Measurements from ENCODE around the gene ADAMTSL1. TPM values are rescaled to one million over a fixed set of nuclear protein-coding genes. Genes with fewer than 3 reads are reported as not detected.

The ADAMTSL1 gene
- total and polyA plus RNA-seq, 2 donors from 2014 or later, result 3.0 to 27.3 TPM

GRCh38 chr9:18480662-18481093 is 6.7 kb downstream of the ADAMTSL1 start:
- intact Hi-C loops (cut with DNase I), result no loop called here

GRCh38 chr9:18482371-18482770 is 8.4 kb downstream of the ADAMTSL1 start:
- no peak for TF ChIP-seq CTCF (IDR thresholded peaks at IDR 0.05; ENCODE audit: borderline replicate concordance, extremely low read depth, insufficient read depth)
- Histone ChIP-seq H3K4me1 (ENCODE audit: control insufficient read depth in 2 of 3, insufficient read depth in 2 of 3, low read depth in 1 of 3, low read length in 3 of 3) (no peaks in the 10 kb centered on the region), H3K36me3 (ENCODE audit: control insufficient read depth in 2 of 3, insufficient read depth in 3 of 3, low read length in 3 of 3) (no peaks in the 10 kb centered on the region), H3K4me3 (ENCODE audit: low read length in 3 of 3) (no peak overlapping the region), H3K27me3 (ENCODE audit: control insufficient read depth, insufficient read depth, low read length) (no peaks in the 10 kb centered on the region), H3K9me3 (ENCODE audit: control insufficient read depth in 2 of 3, insufficient read depth in 1 of 3, low read length in 3 of 3) (no peaks in the 10 kb centered on the region), H3K27ac (ENCODE audit: low read depth in 2 of 2, low read length in 2 of 2) (no peak overlapping the region), H3K9ac (ENCODE audit: low read length in 3 of 3) (no peak overlapping the region)
- FAIRE-seq, result no peak
- no peak for DNase-seq
- intact Hi-C loops (cut with DNase I), result no loop called here

More at GRCh38 chr9:18480662-18481093, 6.7 kb downstream of the ADAMTSL1 start:
- DNase-seq, result no peak
- Histone ChIP-seq H3K36me3 (ENCODE audit: control insufficient read depth in 2 of 3, insufficient read depth in 3 of 3, low read length in 3 of 3) (no peaks in the 10 kb centered on the region), H3K4me3 (ENCODE audit: low read length in 3 of 3) (no peak overlapping the region), H3K27ac (ENCODE audit: low read depth in 2 of 2, low read length in 2 of 2) (no peak overlapping the region), H3K9ac (ENCODE audit: low read length in 3 of 3) (no peak overlapping the region), H3K9me3 (ENCODE audit: control insufficient read depth in 2 of 3, insufficient read depth in 1 of 3, low read length in 3 of 3) (no peaks in the 10 kb centered on the region), H3K27me3 (ENCODE audit: control insufficient read depth, insufficient read depth, low read length) (no peaks in the 10 kb centered on the region), H3K4me1 (ENCODE audit: control insufficient read depth in 2 of 3, insufficient read depth in 2 of 3, low read depth in 1 of 3, low read length in 3 of 3) (no peaks in the 10 kb centered on the region)
- no peak for TF ChIP-seq CTCF (IDR thresholded peaks at IDR 0.05; ENCODE audit: borderline replicate concordance, extremely low read depth, insufficient read depth)
- FAIRE-seq, result no peak

- no peak for DNase-seq
- H3K9ac ChIP-seq (ENCODE audit: low read length in 3 of 3), result no peak overlapping the region
- no peak for FAIRE-seq
- no peaks in the 10 kb centered on the region for H3K4me1 ChIP-seq (ENCODE audit: control insufficient read depth in 2 of 3, insufficient read depth in 2 of 3, low read depth in 1 of 3, low read length in 3 of 3)
- no peaks in the 10 kb centered on the region for H3K9me3 ChIP-seq (ENCODE audit: control insufficient read depth in 2 of 3, insufficient read depth in 1 of 3, low read length in 3 of 3)
- H3K27ac ChIP-seq (ENCODE audit: low read depth in 2 of 2, low read length in 2 of 2), result no peak overlapping the region
- intact Hi-C loops (cut with DNase I), result no loop called here
- H3K4me3 ChIP-seq (ENCODE audit: low read length in 3 of 3), result no peak overlapping the region
- no peaks in the 10 kb centered on the region for H3K36me3 ChIP-seq (ENCODE audit: control insufficient read depth in 2 of 3, insufficient read depth in 3 of 3, low read length in 3 of 3)
- TF ChIP-seq CTCF (IDR thresholded peaks at IDR 0.05; ENCODE audit: borderline replicate concordance, extremely low read depth, insufficient read depth), result no peak
- H3K27me3 ChIP-seq (ENCODE audit: control insufficient read depth, insufficient read depth, low read length), result no peaks in the 10 kb centered on the region
These were observed 11.8 kb downstream of the ADAMTSL1 start for GRCh38 chr9:18485714-18486113.

- Histone ChIP-seq H3K27me3 (ENCODE audit: control insufficient read depth, insufficient read depth, low read length) (no peaks in the 10 kb centered on the region), H3K4me3 (ENCODE audit: low read length in 3 of 3) (no peak overlapping the region)
- no peak for FAIRE-seq
These were observed 13.7 kb downstream of the ADAMTSL1 start for GRCh38 chr9:18487611-18488010.

More at GRCh38 chr9:18487611-18488010, 13.7 kb downstream of the ADAMTSL1 start:
- Histone ChIP-seq H3K9ac (ENCODE audit: low read length in 3 of 3) (no peak overlapping the region), H3K36me3 (ENCODE audit: control insufficient read depth in 2 of 3, insufficient read depth in 3 of 3, low read length in 3 of 3) (no peaks in the 10 kb centered on the region), H3K27ac (ENCODE audit: low read depth in 2 of 2, low read length in 2 of 2) (no peak overlapping the region), H3K4me1 (ENCODE audit: control insufficient read depth in 2 of 3, insufficient read depth in 2 of 3, low read depth in 1 of 3, low read length in 3 of 3) (no peaks in the 10 kb centered on the region), H3K9me3 (ENCODE audit: control insufficient read depth in 2 of 3, insufficient read depth in 1 of 3, low read length in 3 of 3) (no peaks in the 10 kb centered on the region)
- no peak for TF ChIP-seq CTCF (IDR thresholded peaks at IDR 0.05; ENCODE audit: borderline replicate concordance, extremely low read depth, insufficient read depth)
- intact Hi-C loops (cut with DNase I), result no loop called here
- DNase-seq, result no peak
